HG03066 (cell line): ENCODE measurements around the gene MTHFD1.
A peak's percentile ranks its signal among the peaks of the same experiment; 100 is the strongest.
"Not testable (repeated sequence)": the region's sequence is repeated elsewhere in the genome, so short reads cannot be mapped to it uniquely, and the experiment has no call there.

Experiments used
- ATAC-seq: cut with Tn5 transposase; IDR thresholded peaks from one replicate; pipeline ENCODE4 v1.9.1; 2021; ENCODE audit warnings: low read depth; ENCODE audit not compliant: unreplicated experiment

The MTHFD1 gene

GRCh38 chr14:64387782-64388532 lies at the start of gene MTHFD1:
Gene MTHFD1, plus strand, starts transcription at chr14:64388353. Its CDS starts 75 bp downstream, at chr14:64388428.
- peak; percentile 80 for ATAC-seq

GRCh38 chr14:64338616-64339316 lies 49.4 kb upstream of the MTHFD1 start:
- peak; percentile 92 for ATAC-seq

DNA sequence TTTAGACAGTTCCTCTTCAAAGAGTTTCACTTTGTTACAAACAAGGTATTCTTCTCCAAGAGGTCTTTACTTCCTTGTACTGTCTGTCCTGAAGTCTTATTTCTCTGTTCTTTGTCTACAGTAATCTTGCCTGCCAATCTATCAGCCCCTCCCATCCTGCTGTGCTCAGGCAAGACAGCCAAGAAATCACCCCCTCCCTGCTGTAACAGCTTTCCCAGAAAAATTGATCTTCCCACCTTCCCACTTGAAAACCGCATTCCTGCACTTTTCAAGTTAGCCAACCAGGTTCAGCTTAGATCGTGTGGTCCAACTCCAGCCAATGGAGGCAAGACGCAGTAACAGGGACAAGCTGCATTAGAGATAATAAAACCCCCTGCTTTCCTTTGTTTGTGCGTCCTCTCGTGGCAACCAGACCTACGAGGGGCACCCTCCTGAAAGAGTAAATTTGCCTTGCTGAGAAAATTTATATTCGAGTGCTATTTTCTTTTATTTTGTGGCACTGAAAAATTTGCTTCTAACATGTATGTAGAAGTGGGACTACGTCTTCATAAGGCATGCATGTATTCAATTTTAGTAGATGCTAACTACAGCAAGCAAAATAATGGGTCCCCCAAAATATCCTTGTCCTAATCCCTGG lies 47.5 kb upstream of the MTHFD1 start:
- no peak for ATAC-seq

DNA sequence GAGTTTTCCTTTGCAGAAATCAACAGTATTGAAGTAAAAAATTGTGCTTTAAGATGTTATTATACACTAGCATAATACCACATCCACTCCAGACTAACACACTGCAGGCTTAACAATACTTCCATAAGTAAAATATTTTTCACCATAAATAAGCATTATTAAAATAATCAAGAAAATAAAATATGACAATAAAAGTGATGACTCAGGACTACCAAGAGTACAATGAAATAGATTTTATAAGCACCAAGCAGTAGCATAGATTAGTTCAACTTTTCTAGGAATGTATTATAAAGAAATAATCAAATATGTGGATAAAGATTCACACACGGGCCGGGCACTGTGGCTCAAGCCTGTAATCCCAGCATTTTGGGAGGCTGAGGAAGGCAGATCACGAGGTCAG lies 40.4 kb upstream of the MTHFD1 start:
- no peak for ATAC-seq

GRCh38 chr14:64349741-64350490 lies 38.2 kb upstream of the MTHFD1 start:
- no peak for ATAC-seq

DNA sequence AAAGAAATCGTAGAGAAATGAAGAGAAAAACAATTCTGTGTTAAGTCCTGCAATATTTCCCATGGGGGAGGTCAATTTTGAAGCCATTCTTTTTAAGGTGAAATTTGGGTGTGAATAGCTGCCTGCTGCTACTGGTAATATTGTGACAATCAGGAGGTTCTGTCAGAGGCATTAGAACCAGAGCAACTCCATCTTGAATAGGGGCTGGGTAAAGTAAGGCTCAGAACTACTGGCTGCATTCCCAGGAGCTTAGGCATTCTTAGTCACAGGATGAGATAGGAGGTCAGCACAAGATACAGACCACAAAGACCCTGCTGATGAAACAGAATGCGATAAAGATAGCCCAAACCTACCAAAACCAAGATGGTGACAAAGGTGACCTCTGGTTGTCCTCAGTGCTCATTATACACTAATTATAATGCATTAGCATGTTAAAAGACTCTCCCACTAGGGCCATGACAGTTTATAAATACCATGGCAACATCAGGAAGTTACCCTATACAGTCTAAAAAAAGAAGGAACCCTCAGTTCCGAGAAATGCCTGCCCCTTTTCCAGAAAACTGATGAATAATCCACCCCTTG lies 24.8 kb upstream of the MTHFD1 start:
- no peak for ATAC-seq

DNA sequence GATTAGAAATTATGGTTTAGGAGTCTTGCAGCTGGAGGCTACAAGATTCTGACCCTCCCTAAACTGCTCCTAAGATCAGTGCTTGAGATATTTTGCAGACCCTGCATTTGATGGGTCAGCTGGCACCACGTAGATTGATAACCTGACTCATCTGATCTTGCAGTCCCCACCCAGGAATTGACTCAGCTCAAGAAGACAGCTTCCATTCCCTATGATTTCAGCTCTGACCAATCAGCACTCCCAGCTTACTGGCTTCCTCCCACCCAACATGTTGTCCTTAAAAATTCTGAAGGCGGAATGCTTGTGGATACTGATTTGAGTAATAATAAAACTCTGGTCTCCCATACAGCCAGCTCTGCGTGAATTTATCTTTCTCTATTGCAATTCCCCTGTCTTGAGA lies 23.2 kb upstream of the MTHFD1 start:
- no peak for ATAC-seq

GRCh38 chr14:64365358-64365889 lies 22.7 kb upstream of the MTHFD1 start:
- ATAC-seq: not testable (repeated sequence)

DNA sequence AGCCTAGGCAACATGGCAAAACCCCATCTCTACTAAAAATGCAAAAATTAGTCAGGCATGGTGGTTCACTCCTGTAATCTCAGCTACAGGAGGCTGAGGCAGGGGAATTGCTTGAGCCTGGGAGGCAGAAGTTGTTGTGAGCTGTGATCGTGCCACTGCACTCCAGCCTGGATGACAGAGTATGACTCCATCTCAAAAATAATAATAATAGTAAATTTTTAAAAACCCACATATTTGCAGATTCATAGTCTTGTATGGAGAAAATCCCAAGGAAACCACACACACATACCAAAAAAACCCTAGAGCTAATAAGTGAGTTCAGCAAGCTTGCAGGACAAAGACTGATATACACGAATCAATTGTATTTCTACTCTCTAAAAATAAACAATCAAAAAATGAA lies 19.0 kb upstream of the MTHFD1 start:
- ATAC-seq: no peak

DNA sequence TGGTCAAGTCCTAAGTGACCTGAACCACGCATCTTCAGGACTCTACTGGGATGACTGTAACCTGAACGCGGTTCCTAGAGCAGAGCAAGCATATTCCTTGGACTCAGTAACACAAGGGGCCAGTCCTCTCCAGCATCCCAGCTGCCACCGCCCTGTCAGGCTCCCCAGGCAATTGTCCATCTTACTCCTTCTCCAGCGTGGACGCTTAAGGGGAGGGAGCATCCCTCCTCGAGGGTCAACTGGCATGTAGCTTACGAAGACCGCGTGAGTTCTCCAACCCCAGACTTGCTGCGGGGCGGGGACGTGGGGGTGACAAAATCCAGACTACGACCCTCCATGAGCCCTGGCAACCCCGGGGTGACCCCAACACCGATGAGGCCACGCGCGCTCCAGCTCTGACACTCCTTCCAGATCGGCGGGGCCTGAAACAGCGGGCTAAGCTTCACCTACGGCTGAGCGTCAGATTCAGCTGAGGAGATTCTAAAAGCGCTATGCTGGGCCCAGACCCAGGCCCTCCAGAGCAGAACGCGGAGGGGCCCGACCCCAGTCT lies 846 bp upstream of the MTHFD1 start:
- ATAC-seq: peak; percentile 12

GRCh38 chr14:64388533-64389285 lies 556 bp downstream of the MTHFD1 start:
- peak; percentile 4 for ATAC-seq

GRCh38 chr14:64391113-64391725 lies 3.1 kb downstream of the MTHFD1 start:
- ATAC-seq: no peak

GRCh38 chr14:64391986-64392385 lies 3.8 kb downstream of the MTHFD1 start:
- no peak for ATAC-seq

DNA sequence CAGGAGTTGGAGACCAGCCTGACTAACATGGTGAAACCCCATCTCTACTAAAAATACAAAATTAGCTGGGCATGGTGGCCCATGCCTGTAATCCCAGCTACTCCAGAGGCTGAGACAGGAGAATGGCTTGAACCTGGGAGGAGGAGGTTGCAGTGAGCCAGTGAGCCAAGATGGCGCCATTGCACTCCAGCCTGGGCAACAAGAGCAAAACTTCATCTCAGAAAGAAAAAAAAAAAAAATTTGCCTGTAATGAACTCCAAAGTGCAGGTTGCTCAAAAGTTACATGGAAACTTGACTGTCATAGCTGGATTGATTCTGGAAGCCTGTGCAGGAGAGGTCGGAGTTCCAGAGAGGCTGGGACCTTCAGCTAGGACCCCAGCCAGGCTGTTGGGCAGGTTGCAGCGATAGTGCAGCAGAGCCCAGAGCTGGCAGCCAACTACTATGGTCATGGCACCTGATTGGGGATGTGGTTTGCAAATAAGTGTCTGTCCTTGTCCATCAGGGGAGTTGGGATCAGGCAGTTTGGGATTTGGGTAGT lies 5.1 kb downstream of the MTHFD1 start:
- ATAC-seq: not testable (repeated sequence)

GRCh38 chr14:64394423-64394822 lies 6.3 kb downstream of the MTHFD1 start:
- ATAC-seq: no peak

DNA sequence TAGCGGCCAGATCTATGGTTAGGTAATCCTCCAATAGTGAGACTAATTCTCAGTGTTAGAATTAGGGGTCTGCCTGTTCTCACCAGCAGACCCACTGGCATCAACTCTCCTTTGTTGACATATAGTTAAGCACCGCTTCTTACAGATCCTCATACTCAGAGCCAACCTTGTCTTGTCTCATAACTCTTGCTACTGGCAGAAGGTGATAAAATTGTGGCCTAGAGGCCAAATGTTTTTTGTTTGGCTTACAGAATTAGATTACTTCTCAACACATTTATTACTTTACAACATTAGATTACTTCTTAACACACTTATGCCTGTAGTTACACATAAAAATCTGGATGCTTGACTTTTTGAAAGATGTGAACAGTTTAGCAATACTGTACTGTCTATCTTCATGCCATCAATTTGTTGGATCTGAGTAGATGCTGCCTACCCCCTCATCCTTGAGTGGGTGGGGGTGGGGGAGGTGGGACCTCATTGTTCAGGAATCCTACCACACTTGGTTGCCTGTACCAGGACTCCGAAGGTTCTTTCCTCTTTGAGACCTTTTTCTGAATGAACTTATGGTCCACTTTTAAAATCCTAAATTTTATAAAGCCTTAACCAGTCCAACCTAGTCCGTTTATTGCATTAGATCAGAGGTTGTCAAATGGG lies 7.0 kb downstream of the MTHFD1 start:
- no peak for ATAC-seq

DNA sequence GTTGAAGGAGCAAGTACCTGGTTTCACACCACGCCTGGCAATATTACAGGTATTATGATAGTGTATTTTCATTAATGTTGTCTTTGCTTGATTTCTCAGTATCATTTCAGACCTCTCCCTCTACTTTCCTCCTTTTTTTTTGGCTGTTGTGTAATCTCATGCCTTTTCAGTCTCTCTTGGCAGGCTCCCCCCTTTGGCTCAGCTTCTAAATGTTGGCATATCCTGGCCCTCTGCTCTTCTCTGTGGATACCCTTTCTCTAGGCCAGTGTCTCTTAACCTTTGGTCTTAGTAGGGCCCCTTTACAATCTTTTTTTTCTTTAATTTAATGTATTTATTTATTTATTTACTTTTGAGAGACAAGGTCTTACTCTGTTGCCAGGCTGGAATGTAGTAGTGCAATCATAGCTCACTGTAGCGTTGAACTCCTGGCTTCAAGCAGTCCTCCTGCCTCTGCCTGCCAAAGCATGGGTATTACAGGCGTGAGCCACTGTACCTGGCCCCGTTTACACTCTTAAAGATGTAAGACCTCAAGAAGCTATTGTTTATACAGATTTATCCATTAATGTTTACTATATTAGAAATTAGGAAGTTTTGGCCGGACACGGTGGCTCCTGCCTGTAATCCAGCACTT lies 12.8 kb downstream of the MTHFD1 start:
- ATAC-seq: no peak

DNA sequence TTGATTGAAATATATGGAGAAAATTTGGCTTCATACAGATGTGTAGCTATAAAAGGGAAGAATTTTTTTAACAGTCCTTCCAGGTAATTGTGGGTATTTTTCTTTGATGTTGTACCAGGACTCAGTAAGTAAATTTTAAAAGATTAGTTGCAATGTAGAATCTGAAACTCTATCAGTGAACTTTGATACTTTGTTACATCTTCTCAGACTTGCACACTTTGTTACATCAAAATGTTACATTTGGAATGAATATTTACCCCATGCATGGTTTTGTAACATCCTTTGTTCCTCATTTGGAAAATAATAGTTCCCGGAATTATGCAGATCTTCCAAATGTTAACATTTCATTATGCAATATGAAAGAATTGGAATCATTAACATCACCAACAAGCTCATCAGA lies 13.8 kb downstream of the MTHFD1 start:
- ATAC-seq: no peak
